ELR (cell line): ENCODE measurements around the gene ZNF710.
"Not testable (repeated sequence)": the region's sequence is repeated elsewhere in the genome, so short reads cannot be mapped to it uniquely, and the experiment has no call there.

Experiments
- DNase-seq: peaks from one replicate; pipeline ENCODE4 v3.0.0-alpha.2; 2015; ENCODE audit warnings: low read depth

Gene ZNF710

GRCh38 chr15:90059208-90059985, 58.3 kb downstream of the ZNF710 start:
- DNase-seq, result no peak

GRCh38 chr15:90060797-90061196, 59.7 kb downstream of the ZNF710 start:
- peak; percentile 12 for DNase-seq

- DNase-seq, result no peak
These were observed 60.9 kb downstream of the ZNF710 start for GRCh38 chr15:90062023-90062442.

GRCh38 chr15:90062462-90062932, 61.4 kb downstream of the ZNF710 start:
- DNase-seq, result no peak

GRCh38 chr15:90062973-90063769, 62.0 kb downstream of the ZNF710 start:
- no peak for DNase-seq

- no peak for DNase-seq
These were observed 62.7 kb downstream of the ZNF710 start for GRCh38 chr15:90063770-90064247.

- DNase-seq, result no peak
These were observed 64.0 kb downstream of the ZNF710 start for GRCh38 chr15:90064911-90065681.

GRCh38 chr15:90065682-90066049, 64.5 kb downstream of the ZNF710 start:
- DNase-seq, result no peak

GRCh38 chr15:90067181-90067952, 66.2 kb downstream of the ZNF710 start:
- DNase-seq, result no peak

GRCh38 chr15:90067953-90068606, 67.0 kb downstream of the ZNF710 start:
- DNase-seq, result no peak

GRCh38 chr15:90070623-90071022, 69.5 kb downstream of the ZNF710 start:
- DNase-seq, result not testable (repeated sequence)

- peak; percentile 85 for DNase-seq
These were observed 70.2 kb downstream of the ZNF710 start for GRCh38 chr15:90071220-90071807.

- DNase-seq, result no peak
These were observed 72.0 kb downstream of the ZNF710 start for GRCh38 chr15:90072978-90073640.

GRCh38 chr15:90074023-90074422, 72.9 kb downstream of the ZNF710 start:
- DNase-seq, result no peak

GRCh38 chr15:90074916-90075315, 73.8 kb downstream of the ZNF710 start:
- DNase-seq, result no peak

- no peak for DNase-seq
These were observed 74.5 kb downstream of the ZNF710 start for GRCh38 chr15:90075420-90076289.

- DNase-seq, result no peak
These were observed 75.6 kb downstream of the ZNF710 start for GRCh38 chr15:90076716-90077115.

- no peak for DNase-seq
These were observed 77.8 kb downstream of the ZNF710 start for GRCh38 chr15:90078965-90079364.
